Measurements from ENCODE around the gene OR51I1.

The OR51I1 gene, protein sequence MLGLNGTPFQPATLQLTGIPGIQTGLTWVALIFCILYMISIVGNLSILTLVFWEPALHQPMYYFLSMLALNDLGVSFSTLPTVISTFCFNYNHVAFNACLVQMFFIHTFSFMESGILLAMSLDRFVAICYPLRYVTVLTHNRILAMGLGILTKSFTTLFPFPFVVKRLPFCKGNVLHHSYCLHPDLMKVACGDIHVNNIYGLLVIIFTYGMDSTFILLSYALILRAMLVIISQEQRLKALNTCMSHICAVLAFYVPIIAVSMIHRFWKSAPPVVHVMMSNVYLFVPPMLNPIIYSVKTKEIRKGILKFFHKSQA

DNA sequence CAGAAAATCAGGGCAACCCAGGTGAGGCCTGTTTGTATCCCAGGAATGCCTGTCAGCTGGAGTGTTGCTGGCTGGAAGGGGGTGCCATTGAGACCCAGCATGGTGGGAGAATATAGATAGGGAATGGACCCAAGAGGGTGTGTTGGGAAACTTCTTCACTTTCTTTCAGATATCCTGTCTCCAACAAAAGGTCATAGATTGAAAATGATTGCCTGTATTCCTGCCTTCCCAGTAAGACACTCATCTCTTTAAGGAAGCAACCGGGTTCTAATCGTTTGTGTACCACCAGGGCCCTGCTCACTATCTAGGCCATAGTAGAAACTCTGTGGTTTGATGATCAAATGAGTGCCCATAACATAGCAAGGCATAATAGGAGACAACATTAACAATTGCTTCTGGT lies at the start of gene OR51I1:
OR51I1 (minus strand) TSS at position 101 of the 400 bp plus-strand sequence; CDS start at position 101, 0 bp downstream.
- no peak for DNase-seq (ENCODE audit: low read depth in 2 of 3, low spot score in 1 of 3)

DNA sequence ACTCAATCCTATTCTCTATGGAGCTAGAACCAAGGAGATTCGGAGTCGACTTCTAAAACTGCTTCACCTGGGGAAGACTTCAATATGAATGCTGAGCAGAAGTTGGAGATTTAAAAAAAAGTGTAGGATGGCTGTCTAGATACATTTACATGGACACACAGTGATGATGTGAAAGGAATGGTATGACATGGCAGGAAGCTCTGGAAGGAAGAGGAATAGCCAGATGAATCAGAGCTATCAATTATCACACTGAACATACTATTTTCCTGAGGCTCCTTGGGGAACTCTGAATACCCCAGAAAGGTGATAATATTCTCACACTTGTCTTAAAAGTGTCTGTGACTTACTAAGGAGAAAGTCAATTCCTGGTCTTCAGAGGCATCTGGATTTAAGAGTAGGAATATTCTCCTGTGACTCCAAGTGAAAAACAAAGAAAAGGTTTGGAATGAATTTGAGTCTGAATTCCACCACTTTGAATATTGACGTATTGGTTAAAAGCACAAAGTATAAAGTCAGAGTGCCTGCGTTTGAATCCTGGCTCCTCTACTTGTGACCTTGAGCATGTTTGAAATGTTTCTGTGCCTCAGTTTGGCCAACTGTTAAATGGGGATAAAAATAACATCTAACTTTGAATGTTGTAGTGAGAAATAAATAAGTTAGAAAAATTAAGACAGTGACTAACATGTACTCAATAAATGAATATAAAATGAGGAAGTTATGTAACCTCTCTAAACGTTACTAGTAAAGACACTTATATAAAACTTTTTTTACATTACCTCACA lies 48.5 kb upstream of the OR51I1 start:
- DNase-seq (ENCODE audit: low read depth in 2 of 3, low spot score in 1 of 3), result no peak

DNA sequence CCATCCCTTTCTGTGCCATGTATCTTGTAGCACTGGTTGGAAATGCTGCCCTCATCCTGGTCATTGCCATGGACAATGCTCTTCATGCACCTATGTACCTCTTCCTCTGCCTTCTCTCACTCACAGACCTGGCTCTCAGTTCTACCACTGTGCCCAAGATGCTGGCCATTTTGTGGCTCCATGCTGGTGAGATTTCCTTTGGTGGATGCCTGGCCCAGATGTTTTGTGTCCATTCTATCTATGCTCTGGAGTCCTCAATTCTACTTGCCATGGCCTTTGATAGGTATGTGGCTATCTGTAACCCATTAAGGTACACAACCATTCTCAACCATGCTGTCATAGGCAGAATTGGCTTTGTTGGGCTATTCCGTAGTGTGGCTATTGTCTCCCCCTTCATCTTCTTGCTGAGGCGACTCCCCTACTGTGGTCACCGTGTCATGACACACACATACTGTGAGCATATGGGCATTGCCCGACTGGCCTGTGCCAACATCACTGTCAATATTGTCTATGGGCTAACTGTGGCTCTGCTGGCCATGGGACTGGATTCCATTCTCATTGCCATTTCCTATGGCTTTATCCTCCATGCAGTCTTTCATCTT lies 47.6 kb upstream of the OR51I1 start:
- no peak for DNase-seq (ENCODE audit: low read depth in 2 of 3, low spot score in 1 of 3)

DNA sequence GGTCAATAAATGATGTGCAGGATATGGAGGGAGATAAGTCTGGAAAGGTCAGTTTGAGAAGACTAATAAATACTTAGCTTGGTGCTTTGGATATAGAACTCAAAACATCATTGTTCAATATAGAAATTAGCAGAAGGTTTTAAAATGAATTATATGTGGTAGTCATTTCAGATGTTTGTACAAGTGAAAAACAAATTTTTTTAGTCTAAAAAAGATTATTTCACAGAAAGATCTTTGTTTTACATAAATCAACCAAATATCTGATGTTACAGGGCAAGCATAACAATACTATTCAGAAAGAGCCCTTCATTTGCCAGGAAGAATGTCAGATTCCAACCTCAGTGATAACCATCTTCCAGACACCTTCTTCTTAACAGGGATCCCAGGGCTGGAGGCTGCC lies 47.1 kb upstream of the OR51I1 start, which contains the start of gene OR52D1:
OR52D1 (plus strand) TSS at position 301 of the 400 bp plus-strand sequence; CDS start at position 323, 22 bp downstream.
- DNase-seq (ENCODE audit: low read depth in 2 of 3, low spot score in 1 of 3), result no peak

DNA sequence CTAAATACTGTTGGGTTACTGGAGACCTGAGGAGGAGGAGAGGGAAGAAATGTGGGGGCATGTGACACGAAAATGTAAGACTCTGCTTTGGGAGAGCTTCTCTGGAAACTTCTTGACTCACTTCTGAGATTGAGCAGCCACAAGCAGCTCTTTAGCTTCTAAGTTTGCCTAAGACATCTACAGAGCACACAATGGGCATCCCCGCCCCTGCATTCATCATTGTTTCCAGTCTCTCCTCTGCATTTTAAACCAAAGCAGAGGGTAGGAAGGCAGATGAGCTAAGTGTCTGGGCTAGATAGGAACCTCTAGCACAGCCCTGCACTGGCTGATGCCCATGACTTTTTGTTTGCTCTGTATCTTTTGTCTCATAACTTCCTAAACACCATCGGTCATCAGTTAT lies 45.1 kb upstream of the OR51I1 start:
- DNase-seq (ENCODE audit: low read depth in 2 of 3, low spot score in 1 of 3), result peak in 1 of 3 donors; percentile 8

DNA sequence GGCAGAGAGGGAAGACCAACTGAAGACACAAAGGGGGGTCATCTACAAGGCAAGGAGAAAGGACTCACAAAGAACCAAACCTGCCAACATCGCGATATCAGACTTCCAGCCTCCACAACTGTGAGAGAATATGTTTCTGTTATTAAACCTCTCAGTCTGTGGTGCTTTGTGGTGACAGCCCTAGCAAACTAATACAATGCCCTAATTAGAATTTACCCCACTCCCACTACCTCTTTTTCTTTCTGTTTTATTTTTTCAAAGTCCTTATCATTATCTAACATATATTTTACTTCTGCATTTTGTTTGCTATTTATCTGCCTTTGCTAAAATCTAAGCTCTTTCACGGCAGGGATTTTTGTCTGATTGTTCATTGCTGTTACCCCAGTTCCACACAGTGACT lies 44.7 kb upstream of the OR51I1 start:
- no peak for DNase-seq (ENCODE audit: low read depth in 2 of 3, low spot score in 1 of 3)

DNA sequence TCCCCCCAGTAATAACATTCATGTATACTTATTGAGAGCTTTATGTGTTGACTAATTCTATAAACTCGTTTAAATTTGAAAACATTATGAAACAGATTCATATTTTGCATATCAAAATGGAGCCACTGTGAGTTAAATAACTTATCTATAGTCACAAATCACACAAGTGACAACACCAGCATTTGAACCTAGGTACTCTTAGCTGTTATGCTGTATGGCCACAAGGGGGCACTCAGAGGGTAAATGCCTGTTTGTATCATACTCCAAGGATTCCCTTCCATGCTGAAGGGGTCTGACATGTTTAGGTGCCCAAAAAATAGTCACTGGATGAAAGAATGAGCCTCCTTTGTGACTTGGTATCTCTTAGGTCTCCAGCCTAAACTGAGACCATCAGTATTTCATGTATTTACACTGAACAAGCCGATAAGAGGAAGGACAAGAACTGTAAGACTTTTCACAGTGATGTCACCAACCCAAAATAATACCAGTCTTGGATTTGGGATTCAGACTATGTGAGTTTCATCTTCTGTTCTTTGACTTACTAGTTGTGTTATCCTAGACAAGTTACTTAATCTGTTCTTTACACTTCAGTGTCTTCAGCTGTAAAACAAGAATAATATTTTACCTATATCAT lies 35.0 kb upstream of the OR51I1 start:
- DNase-seq (ENCODE audit: low read depth in 2 of 3, low spot score in 1 of 3), result peak in 2 of 3 donors; percentile 5 to 33

DNA sequence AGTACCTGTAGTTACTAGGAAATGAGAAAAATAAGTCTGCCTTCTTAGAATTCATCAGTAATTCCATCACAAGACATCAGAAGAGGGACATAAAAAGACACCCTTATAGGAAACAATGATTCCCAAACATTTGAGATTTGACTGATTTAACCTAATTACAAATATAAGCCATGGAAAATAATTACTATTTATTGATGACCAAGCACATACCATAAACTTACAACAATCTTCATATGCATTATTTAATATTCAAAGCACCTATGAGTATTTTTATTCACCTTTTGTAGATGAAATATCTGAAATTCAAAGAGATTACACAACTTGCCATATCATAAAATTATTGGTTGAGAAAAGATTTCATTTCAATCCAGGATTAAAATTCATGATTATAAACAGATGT lies 32.6 kb upstream of the OR51I1 start:
- no peak for DNase-seq (ENCODE audit: low read depth in 2 of 3, low spot score in 1 of 3)

DNA sequence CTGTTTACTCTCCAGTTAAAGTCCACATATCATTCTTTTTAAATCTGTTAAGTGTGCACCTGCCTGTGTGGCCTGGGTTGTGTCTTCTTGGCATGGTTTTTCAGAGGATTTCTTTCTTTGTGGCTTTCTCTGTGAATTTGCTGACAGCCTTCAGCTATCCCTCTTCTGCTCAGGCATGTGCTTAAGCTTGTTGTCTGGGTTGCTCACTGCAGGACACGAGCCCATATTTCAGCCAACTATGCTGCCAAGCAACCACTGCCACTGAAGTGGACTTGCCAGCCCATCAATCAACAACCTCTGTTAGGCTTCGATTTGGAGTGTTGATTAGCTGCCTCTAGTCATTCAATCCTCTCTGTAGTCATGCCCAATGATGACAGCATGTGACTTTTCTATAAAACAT lies 26.2 kb upstream of the OR51I1 start:
- DNase-seq (ENCODE audit: low read depth in 2 of 3, low spot score in 1 of 3), result no peak

DNA sequence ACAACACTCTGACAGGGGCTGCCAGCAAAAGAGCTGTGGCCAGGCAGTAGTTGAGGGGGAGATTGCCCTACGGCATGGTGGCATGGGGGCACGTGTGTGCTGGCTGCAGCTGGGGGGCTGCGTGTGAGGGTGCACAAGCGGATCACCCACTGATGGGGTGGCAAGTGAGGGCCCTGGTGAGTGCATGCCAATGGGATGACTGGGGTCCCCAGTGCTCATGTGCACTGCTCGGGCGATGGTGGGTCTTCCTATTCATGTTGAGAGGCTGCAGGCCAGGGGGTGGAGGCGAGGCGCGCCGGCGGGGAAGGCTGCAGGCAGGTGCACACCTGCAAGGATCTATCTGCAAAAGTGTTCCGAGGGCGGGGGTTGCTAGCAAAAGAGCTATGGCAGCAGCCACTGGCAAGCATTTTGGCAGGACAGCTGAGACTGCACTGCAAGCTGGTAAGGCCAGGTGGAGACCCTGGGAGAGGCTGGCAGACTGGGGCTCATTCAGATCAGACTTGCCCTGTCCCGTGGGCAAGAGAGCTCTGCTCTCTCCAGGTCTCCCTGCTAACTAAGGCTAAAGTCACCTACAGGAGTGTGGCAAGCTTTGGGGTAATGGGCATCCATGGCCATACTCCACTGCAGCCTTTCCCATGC lies 19.8 kb upstream of the OR51I1 start:
- DNase-seq (ENCODE audit: low read depth in 2 of 3, low spot score in 1 of 3), result no peak

DNA sequence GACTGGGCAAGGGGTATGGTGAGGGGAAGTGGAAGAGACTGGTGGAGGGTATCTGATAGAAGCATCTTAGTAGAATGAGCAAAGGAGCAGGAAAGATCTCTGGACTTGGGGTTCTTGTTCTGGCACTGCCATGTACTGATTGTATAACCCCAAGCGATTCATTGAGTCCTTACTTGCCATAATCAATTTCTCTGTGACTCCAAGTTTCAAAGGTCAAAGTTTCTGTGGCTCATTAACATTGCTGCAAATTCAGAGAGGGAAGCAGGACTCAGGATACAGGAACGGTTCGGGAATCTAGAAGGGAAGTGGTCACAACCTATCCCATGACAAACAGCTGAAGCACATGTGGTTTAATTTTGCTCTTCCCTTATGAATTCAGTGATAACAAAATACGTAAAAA lies 8.1 kb upstream of the OR51I1 start:
- no peak for DNase-seq (ENCODE audit: low read depth in 2 of 3, low spot score in 1 of 3)

DNA sequence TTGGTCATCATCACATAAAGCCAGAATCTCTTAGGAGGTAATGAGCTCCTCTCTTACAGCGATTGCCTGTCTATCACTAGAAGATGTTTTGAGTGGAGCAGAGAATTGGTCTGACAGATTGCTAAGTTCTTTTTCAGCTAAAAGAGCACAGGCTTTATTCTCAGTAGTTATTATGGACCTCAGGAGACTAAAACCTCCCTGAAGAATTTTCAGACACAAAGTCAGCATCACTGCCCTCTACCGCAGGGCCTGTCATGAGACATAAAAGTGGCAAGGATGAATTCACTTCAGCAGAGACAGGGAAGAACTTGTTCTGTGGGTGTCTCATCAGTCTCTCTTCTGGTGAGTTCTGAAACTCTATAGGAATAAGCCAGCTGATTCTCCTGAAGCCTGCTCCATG lies 7.7 kb upstream of the OR51I1 start, which contains the start of gene OR51I2:
OR51I2 (plus strand) TSS at position 301 of the 400 bp plus-strand sequence. CDS start 4,166 bp downstream, outside the sequence.
- no peak for DNase-seq (ENCODE audit: low read depth in 2 of 3, low spot score in 1 of 3)

DNA sequence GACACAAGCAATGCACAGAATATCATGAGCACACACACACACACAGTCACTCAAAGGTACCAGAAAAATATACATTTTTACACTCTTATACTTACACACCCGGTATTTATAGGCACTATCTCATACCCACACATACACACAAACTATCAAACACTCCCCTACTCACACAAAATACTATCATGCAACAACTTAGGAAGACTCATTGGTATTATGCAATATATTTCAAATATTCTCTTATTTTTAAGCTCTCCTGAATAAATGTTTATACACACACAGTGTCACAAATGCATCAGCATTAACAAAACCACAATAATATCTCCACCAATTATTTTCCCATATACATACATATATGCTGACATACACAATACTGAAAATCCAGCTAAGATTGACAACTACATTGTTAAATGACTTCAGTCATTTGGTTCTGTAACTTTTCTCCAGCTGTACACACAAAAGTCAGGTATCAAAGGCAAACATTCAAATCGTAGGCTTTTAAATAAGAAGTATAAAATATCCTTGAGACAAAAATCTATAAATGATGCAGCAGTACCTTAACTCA lies 2.6 kb upstream of the OR51I1 start:
- no peak for DNase-seq (ENCODE audit: low read depth in 2 of 3, low spot score in 1 of 3)

DNA sequence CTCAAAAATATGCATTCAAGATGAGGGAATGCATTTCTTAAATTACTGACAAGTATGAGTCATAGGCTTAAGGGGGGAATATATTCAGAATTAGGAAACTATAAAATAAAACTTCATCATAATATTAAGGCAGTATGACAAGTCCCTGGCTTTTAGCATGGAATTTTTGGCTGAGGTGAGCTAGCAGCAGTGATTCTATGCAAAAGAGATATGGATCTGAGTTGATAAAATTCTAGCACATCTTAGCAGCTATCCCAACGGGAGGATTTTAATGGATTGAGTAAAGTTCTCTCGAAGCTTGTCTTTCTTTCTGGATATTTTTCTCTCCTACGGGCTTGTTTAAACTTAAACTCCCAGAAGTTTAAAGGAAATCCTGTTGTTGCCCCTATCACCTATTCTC lies 18.2 kb downstream of the OR51I1 start:
- no peak for DNase-seq (ENCODE audit: low read depth in 2 of 3, low spot score in 1 of 3)

DNA sequence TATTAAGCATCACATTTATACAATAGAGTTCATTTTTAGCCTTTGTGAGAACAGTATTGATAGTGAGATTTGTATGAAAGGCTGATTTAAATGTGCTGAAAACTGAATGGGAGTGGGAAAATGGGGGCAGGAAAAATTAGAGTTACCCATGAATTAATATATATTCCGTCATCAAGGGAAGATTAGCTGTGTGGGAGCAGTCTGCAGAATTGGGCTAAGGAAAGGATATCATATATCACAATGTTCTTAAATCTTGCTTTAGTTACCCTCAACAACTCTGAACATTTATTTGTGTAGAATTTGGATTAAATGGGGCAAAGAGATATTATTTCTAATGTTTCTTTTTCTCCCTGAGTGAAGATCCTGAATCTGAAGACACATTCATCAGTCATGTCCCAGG lies 19.5 kb downstream of the OR51I1 start, which contains the start of gene OR51Q1:
OR51Q1 (plus strand) TSS at position 301 of the 400 bp plus-strand sequence; CDS start at position 391, 90 bp downstream.
- DNase-seq (ENCODE audit: low read depth in 2 of 3, low spot score in 1 of 3), result no peak

DNA sequence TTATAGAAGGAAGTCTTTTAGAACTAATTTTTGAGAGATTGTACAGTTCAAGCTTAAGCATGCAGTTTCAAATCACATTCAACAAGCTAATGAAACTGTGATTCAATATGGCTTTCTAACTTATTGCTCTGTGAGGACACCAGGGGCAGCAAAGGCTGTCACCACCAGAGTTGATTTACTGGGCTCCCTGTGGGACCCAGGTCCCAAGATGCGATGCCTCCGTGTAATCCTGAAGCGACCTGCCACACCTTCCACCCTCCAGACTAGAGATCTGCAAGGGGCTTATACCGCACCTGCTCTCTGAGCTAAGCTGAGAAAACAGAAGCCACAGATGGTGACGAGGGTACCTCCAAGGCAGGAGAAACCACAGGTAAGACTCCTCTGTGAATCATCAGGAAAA lies 20.3 kb downstream of the OR51I1 start:
- DNase-seq (ENCODE audit: low read depth in 2 of 3, low spot score in 1 of 3), result no peak

DNA sequence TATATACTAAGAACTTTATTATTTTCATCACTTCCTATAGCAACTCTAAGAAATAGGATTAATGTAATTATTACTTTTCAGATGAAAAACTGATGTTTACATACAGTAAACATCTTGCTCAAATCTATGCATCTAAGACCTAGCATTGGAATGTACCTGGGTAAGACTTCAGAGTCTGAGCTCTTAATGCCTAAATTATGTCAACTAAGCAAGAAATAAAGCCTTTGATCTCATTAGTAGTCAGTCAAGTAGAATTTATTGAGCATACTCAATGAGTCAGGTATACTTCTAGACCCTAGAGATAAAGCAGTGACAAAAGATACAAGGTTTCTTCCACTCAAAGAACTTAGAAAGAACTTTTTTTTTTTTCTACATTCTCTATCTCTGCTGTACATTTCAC lies 36.1 kb downstream of the OR51I1 start:
- no peak for DNase-seq (ENCODE audit: low read depth in 2 of 3, low spot score in 1 of 3)

DNA sequence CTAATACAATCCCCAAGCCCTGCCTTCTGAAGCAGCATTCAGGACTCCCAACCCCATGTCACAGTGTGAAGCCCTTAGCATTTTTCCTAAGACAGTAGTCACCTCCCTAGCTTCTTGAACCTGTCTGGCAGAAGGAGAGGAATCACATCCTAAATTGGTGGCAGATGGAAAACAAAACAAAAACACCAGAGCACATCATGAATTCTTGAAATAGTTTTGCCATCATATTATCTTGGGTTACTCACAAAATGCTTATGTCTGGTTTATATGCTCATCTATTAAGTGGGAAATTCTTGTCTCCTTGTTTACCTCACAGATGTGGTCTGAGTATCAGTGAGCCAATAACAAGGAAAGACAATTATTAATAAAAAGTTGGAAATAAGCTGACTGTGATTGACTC lies 42.4 kb downstream of the OR51I1 start:
- no peak for DNase-seq (ENCODE audit: low read depth in 2 of 3, low spot score in 1 of 3)

DNA sequence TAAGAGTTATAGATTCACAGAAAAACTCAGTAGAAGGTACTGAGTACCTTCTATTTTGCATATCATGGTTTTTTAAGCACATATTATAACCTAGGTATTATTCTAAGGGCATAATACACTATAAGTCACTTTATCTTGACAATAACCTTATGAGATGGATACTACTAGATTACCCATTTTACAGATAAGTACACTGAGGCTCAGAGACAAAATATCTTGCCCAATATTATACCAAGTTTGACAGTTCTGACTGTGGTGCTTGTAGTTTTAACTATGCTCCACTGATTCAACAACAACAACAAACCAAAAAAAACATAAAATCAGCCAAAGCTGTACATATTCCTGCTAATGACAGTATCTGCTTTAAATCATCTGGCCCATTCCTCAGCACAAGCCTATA lies 47.2 kb downstream of the OR51I1 start:
- no peak for DNase-seq (ENCODE audit: low read depth in 2 of 3, low spot score in 1 of 3)

All from stimulated activated CD4-positive, alpha-beta T cell treated with anti-CD3 and anti-CD28 coated beads, Interleukin-12 subunit alpha, Interleukin-12 subunit beta, amount 100 ng/mL, for 48 hours (primary cell).